Neural cell (in vitro differentiated cells): ENCODE results near the gene EFCAB8. TPM values are rescaled to one million over a fixed set of nuclear protein-coding genes. Genes with fewer than 3 reads are reported as not detected.

Experiments used
- H2AFZ ChIP-seq: fragments of 200-600, 300-800 bp; sonication (generic), shearing (Covaris generic); 2 replicates; pipeline ENCODE4 v1.6.0; 2014; ENCODE audit warnings: low read depth, mild to moderate bottlenecking, antibody characterized with exemption, low read length, moderate library complexity
- H3F3A ChIP-seq: fragments of 200-600 bp; shearing (Covaris generic); 2 replicates; pipeline ENCODE4 v1.6.1; 2016; ENCODE audit warnings: mild to moderate bottlenecking, moderate library complexity, mixed read lengths, antibody characterized with exemption, low read length; ENCODE audit not compliant: insufficient read depth, poor library complexity, severe bottlenecking
- H3K27ac ChIP-seq: fragments of 200-600, 300-800 bp; sonication (generic), shearing (Covaris generic); 2 replicates; pipeline ENCODE4 v1.5.1; 2014; ENCODE audit warnings: mild to moderate bottlenecking, low read length, moderate library complexity
- H3K27me3 ChIP-seq: fragments of 300-800, 200-600 bp; sonication (generic), shearing (Covaris generic); 2 replicates; pipeline ENCODE4 v1.6.0; 2014; ENCODE audit warnings: mild to moderate bottlenecking, low read depth, low read length, moderate library complexity; ENCODE audit not compliant: insufficient read depth
- H3K36me3 ChIP-seq: fragments of 300-800, 200-600 bp; sonication (generic), shearing (Covaris generic); 2 replicates; pipeline ENCODE4 v1.5.1; 2014; ENCODE audit warnings: mild to moderate bottlenecking, antibody characterized with exemption, low read length, moderate library complexity; ENCODE audit not compliant: insufficient read depth
- H3K4me2 ChIP-seq: fragments of 300-800, 200-600 bp; sonication (generic), shearing (Covaris generic); 2 replicates; pipeline ENCODE4 v1.6.0; 2014; ENCODE audit warnings: mild to moderate bottlenecking, low read length
- H3K4me3 ChIP-seq: fragments of 300-800, 200-600 bp; sonication (generic), shearing (Covaris generic); 2 replicates; pipeline ENCODE4 v1.5.1; 2014; ENCODE audit warnings: mild to moderate bottlenecking, low read length, moderate library complexity
- H3K79me2 ChIP-seq: fragments of 200-600 bp; shearing (Covaris generic); replicated peaks from 2 replicates; pipeline ENCODE4 v1.6.0; 2014; ENCODE audit warnings: mild to moderate bottlenecking, low read length, moderate library complexity; ENCODE audit not compliant: insufficient read depth
- H3K9ac ChIP-seq: fragments of 300-800, 200-600 bp; sonication (generic), shearing (Covaris generic); 2 replicates; pipeline ENCODE4 v1.6.1; 2016; ENCODE audit warnings: mild to moderate bottlenecking, low read length, mixed read lengths
- H3K9me2 ChIP-seq: fragments of 200-600 bp; shearing (Covaris generic); 2 replicates; pipeline ENCODE4 v1.6.1; 2016; ENCODE audit warnings: mild to moderate bottlenecking, low read length, mixed read lengths; ENCODE audit not compliant: insufficient read depth
- H3K9me3 ChIP-seq: fragments of 200-600, 300-800 bp; sonication (generic), shearing (Covaris generic); 2 replicates; pipeline ENCODE4 v1.6.1; 2016; ENCODE audit warnings: mild to moderate bottlenecking, mixed run types, low read length, moderate library complexity, mixed read lengths
- H4K20me1 ChIP-seq: fragments of 200-600 bp; shearing (Covaris generic); 2 replicates; pipeline ENCODE4 v1.6.1; 2016; ENCODE audit warnings: mild to moderate bottlenecking, mixed run types; ENCODE audit not compliant: insufficient read depth
- EP300 ChIP-seq: fragments of 450-650 bp; conservative IDR thresholded peaks from 2 replicates; pipeline ENCODE4 v1.6.1; 2014; ENCODE audit warnings: antibody characterized with exemption, mild to moderate bottlenecking, moderate library complexity; ENCODE audit not compliant: poor library complexity, severe bottlenecking
- EZH2 ChIP-seq: fragments of 200-600, 300-800 bp; shearing (Covaris generic), sonication (generic); IDR thresholded peaks from 2 replicates; pipeline ENCODE4 v1.6.1; 2014; ENCODE audit warnings: antibody characterized with exemption, low read length, borderline replicate concordance, mild to moderate bottlenecking; ENCODE audit not compliant: insufficient read depth, poor library complexity, severe bottlenecking
- MXI1 ChIP-seq: fragments of 450-650 bp; conservative IDR thresholded peaks from 2 replicates; pipeline ENCODE4 v1.6.1; 2014; ENCODE audit warnings: antibody characterized with exemption, mild to moderate bottlenecking; ENCODE audit not compliant: poor library complexity, severe bottlenecking
- POLR2AphosphoS5 ChIP-seq: IDR thresholded peaks from 2 replicates; pipeline ENCODE4 v1.6.1; 2012
- RAD21 ChIP-seq: fragments of 450-650 bp; conservative IDR thresholded peaks from 2 replicates; pipeline ENCODE4 v1.6.1; 2014; ENCODE audit warnings: antibody characterized with exemption, mild to moderate bottlenecking, moderate library complexity
- SMC3 ChIP-seq: fragments of 450-650 bp; conservative IDR thresholded peaks from 2 replicates; pipeline ENCODE4 v1.6.1; 2014; ENCODE audit warnings: antibody characterized with exemption, mild to moderate bottlenecking, moderate library complexity; ENCODE audit not compliant: poor library complexity
- TAF1 ChIP-seq: IDR thresholded peaks from 2 replicates; pipeline ENCODE4 v1.6.1; 2012; ENCODE audit warnings: low read depth
- polyA plus RNA-seq: library from polyadenylated mRNA; depleted of rRNA; stranded (reverse); fragments of >200 nt; gene quantifications from 2 replicates; pipeline ENCODE4 v1.2.3, GENCODE V29; 2014
- TF ChIP-seq, protein P1 (sequence below): fragments of 450-650 bp; IDR thresholded peaks from 2 replicates; pipeline ENCODE4 v1.5.1; 2014; ENCODE audit warnings: antibody characterized with exemption, mild to moderate bottlenecking, moderate library complexity; ENCODE audit not compliant: poor library complexity, severe bottlenecking
- TF ChIP-seq, protein P2 (sequence below): IDR thresholded peaks from 2 replicates; pipeline ENCODE4 v1.6.1; 2012; ENCODE audit warnings: borderline replicate concordance

Gene EFCAB8
- polyA plus RNA-seq, 1 donor from 2014 or later, result not detected

DNA sequence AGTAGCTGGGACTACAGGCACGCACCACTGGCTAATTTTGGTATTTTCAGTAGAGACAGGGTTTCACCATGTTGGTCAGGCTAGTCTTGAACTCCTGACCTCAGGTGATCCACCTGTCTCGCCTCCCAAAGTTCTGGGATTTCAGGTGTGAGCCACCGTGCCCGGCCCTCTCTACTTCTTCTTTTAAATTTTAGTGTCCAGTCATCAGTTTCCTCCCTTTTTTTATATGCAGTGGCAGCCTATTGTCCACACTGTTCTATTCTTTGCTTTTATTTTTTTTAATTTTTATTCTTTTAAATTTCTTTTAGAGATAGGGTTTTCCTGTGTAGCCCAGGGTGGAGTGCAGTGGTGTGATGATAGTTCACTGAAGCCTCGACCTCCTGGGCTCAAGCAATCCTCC, 12.3 kb downstream of the EFCAB8 start:
- no peaks in the 10 kb centered on the region for H3F3A ChIP-seq
- TF ChIP-seq, protein P1, sequence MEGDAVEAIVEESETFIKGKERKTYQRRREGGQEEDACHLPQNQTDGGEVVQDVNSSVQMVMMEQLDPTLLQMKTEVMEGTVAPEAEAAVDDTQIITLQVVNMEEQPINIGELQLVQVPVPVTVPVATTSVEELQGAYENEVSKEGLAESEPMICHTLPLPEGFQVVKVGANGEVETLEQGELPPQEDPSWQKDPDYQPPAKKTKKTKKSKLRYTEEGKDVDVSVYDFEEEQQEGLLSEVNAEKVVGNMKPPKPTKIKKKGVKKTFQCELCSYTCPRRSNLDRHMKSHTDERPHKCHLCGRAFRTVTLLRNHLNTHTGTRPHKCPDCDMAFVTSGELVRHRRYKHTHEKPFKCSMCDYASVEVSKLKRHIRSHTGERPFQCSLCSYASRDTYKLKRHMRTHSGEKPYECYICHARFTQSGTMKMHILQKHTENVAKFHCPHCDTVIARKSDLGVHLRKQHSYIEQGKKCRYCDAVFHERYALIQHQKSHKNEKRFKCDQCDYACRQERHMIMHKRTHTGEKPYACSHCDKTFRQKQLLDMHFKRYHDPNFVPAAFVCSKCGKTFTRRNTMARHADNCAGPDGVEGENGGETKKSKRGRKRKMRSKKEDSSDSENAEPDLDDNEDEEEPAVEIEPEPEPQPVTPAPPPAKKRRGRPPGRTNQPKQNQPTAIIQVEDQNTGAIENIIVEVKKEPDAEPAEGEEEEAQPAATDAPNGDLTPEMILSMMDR, result no peak
- TF ChIP-seq EP300, result no peak
- no peak for TF ChIP-seq POLR2AphosphoS5
- TF ChIP-seq, protein P2, sequence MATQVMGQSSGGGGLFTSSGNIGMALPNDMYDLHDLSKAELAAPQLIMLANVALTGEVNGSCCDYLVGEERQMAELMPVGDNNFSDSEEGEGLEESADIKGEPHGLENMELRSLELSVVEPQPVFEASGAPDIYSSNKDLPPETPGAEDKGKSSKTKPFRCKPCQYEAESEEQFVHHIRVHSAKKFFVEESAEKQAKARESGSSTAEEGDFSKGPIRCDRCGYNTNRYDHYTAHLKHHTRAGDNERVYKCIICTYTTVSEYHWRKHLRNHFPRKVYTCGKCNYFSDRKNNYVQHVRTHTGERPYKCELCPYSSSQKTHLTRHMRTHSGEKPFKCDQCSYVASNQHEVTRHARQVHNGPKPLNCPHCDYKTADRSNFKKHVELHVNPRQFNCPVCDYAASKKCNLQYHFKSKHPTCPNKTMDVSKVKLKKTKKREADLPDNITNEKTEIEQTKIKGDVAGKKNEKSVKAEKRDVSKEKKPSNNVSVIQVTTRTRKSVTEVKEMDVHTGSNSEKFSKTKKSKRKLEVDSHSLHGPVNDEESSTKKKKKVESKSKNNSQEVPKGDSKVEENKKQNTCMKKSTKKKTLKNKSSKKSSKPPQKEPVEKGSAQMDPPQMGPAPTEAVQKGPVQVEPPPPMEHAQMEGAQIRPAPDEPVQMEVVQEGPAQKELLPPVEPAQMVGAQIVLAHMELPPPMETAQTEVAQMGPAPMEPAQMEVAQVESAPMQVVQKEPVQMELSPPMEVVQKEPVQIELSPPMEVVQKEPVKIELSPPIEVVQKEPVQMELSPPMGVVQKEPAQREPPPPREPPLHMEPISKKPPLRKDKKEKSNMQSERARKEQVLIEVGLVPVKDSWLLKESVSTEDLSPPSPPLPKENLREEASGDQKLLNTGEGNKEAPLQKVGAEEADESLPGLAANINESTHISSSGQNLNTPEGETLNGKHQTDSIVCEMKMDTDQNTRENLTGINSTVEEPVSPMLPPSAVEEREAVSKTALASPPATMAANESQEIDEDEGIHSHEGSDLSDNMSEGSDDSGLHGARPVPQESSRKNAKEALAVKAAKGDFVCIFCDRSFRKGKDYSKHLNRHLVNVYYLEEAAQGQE, result no peak
- no peak for TF ChIP-seq MXI1
- no peak for TF ChIP-seq RAD21
- TF ChIP-seq SMC3, result no peak
- TF ChIP-seq EZH2, result no peak
- TF ChIP-seq TAF1, result no peak
- H3K9me2 ChIP-seq, result no peaks in the 10 kb centered on the region
- no peaks in the 10 kb centered on the region for H3K36me3 ChIP-seq
- H3K4me3 ChIP-seq, result no peak overlapping the region
- H3K27me3 ChIP-seq, result no peaks in the 10 kb centered on the region
- no peak overlapping the region for H2AFZ ChIP-seq
- no peaks in the 10 kb centered on the region for H3K79me2 ChIP-seq
- no peak overlapping the region for H3K4me2 ChIP-seq
- no peaks in the 10 kb centered on the region for H4K20me1 ChIP-seq
- no peak overlapping the region for H3K27ac ChIP-seq
- no peak overlapping the region for H3K9ac ChIP-seq
- no peaks in the 10 kb centered on the region for H3K9me3 ChIP-seq

DNA sequence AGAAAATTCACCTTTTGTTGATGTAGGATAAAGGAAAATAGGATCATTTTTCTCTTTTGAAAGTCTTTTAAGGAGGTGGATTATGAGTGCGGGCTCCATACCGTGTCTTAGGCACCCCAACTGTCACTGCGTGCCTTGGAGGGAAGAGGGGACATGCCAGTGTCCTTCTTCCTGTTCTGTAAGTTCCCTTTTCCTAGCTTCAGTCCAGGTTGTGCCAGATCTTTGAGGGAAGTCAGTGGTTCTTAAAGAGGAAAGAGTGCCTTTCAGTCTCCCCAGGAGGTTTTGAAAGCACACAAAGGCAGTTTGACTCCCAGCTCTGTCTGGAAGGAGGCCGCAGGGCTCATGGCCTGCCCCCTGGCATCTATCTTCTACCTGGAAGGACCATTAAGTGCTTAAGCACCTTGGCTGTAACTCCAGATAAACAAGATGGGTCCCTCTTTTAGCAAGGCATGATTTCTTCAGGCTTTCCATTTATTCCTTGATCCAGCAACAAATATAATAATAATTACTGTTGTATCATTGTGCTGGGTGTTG, 13.0 kb downstream of the EFCAB8 start:
- H3K9me2 ChIP-seq, result no peaks in the 10 kb centered on the region
- no peak overlapping the region for H3K27ac ChIP-seq
- H3K4me2 ChIP-seq, result no peak overlapping the region
- H2AFZ ChIP-seq, result no peak overlapping the region
- no peak overlapping the region for H3K9ac ChIP-seq
- H3K4me3 ChIP-seq, result no peak overlapping the region
- no peaks in the 10 kb centered on the region for H3K36me3 ChIP-seq
- H3K79me2 ChIP-seq, result no peaks in the 10 kb centered on the region
- H4K20me1 ChIP-seq, result no peaks in the 10 kb centered on the region
- H3F3A ChIP-seq, result no peaks in the 10 kb centered on the region
- no peaks in the 10 kb centered on the region for H3K9me3 ChIP-seq
- H3K27me3 ChIP-seq, result no peaks in the 10 kb centered on the region
- TF ChIP-seq POLR2AphosphoS5 (no peak), RAD21 (no peak), EP300 (no peak), MXI1 (no peak), SMC3 (no peak), TAF1 (no peak), EZH2 (no peak)
- TF ChIP-seq, protein P1, result no peak
- TF ChIP-seq, protein P2, result no peak
